PC-9 (cell line): Measurements from ENCODE around the gene ZNG1F.

Experiments used
- CTCF ChIP-seq: fragments of 200-600 bp; sonication (generic); conservative IDR thresholded peaks from 2 replicates; pipeline ENCODE4 v1.6.1; 2017; ENCODE audit warnings: mixed run types, antibody characterized with exemption, mild to moderate bottlenecking, moderate library complexity
- EZH2 ChIP-seq: fragments of 200-600 bp; sonication (generic); IDR thresholded peaks from 2 replicates; pipeline ENCODE4 v1.8.0; 2017; ENCODE audit warnings: antibody characterized with exemption, low read depth

- TF ChIP-seq CTCF: no peak
- TF ChIP-seq EZH2: no peak
These were observed 40.6 kb upstream of the ZNG1F start for GRCh38 chr9:41229408-41230401.
